A204.1 (cell line): ENCODE measurements around the gene DLG1.

Experiments
- FAIRE-seq: peaks from 2 replicates; lab custom pipeline; 2012; peaks lifted over from hg19 to GRCh38; lab: Jason Lieb, UNC

The DLG1 gene

DNA sequence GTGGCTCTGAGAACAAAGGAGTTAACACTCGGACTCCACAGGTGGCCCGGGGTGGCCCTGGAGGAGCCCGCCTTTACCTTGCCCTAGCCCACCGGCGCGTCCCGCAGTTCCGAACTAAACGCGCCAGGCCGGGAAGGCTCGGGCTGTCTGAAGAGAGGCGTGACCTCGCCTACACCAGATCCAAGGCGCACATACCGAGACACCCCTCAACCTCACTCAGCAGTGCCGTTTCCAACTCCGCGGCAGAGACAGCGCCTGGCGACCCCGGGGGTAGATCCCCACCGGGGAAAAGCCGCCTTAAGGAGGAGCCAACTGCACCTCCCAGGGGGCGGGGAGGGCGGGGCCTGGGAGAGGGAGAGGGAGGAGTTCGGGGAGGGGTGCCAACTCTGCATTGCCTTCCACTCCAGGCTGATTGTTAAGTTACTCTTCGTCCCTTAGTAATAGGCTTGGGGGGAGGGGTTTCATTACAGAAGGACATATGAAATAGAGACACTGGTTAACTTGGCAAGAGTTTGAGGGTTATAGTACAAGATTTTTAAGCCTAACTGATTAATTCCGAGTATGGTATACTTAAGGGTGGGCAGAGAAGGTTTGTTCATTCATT, at the start of gene DLG1:
Gene DLG1 (minus strand): TSS at position 272 of the 604 bp plus-strand sequence. CDS start 1,408 bp downstream, outside the sequence.
- no peak for FAIRE-seq

GRCh38 chr3:197348014-197348413, 49.6 kb upstream of the DLG1 start:
- no peak for FAIRE-seq

DNA sequence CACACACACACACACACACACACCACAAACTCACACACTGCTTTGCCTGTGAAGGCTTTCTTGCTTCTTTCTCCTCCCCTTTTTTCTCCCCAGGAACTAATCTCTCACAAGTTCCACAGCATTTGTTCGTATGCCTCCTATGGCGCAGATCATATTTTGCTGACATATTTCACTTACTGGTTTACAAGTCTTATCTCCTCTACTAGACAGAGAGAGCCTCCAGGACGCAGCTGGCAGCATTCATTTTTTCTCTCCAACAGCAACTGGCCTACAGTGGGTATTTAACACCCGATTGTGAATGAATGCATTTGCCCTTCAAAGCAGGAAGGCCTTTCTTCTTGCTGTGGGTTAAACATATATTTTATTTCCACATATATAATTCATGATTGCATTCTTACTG, 47.0 kb upstream of the DLG1 start:
- no peak for FAIRE-seq

GRCh38 chr3:197344582-197345318, 46.3 kb upstream of the DLG1 start:
- no peak for FAIRE-seq

DNA sequence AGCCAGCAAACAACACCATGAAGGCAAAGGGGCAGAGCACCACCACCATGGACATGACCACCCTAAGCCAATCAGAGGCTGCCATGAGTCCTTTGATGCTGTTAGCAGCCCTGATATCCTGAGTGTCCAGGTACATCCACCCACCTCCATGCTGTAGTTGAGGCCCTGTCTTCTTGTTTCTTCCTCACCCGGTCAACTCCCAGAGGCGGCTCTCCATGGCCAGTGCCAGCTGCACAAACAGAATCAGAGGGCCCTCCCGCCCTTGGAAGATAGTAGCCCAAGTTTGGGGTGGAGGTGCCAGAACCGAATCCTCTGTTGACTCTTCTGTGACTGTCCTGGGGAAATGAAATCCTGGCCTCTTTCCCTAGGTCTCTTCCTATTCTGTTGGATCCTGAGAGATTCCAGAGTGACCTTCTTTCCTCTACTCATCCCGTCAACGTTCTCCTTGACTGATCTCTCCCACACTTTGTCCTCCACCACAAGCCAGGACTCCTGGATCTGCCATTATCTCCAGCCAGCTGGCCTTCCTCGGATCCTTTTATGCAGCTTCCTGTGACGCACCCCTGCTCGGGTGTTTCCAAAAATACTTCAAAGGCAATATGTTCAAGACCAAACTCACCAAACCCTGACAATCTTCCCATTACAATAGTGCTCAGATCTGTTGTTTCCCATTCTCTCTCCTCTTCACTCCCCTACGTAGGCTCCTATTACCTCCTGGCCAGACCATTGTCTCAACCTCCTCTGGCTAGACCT, 45.4 kb upstream of the DLG1 start:
- no peak for FAIRE-seq

- no peak for FAIRE-seq
Measured at GRCh38 chr3:197343111-197343510, 44.7 kb upstream of the DLG1 start.

- no peak for FAIRE-seq
Measured at GRCh38 chr3:197340521-197340871, 42.1 kb upstream of the DLG1 start.

- FAIRE-seq = no peak
Measured at GRCh38 chr3:197339841-197340520, 41.6 kb upstream of the DLG1 start.

- no peak for FAIRE-seq
Measured at GRCh38 chr3:197338586-197338985, 40.2 kb upstream of the DLG1 start.

- FAIRE-seq = no peak
Measured at GRCh38 chr3:197337656-197338055, 39.2 kb upstream of the DLG1 start.

GRCh38 chr3:197337214-197337613, 38.8 kb upstream of the DLG1 start:
- FAIRE-seq = no peak

DNA sequence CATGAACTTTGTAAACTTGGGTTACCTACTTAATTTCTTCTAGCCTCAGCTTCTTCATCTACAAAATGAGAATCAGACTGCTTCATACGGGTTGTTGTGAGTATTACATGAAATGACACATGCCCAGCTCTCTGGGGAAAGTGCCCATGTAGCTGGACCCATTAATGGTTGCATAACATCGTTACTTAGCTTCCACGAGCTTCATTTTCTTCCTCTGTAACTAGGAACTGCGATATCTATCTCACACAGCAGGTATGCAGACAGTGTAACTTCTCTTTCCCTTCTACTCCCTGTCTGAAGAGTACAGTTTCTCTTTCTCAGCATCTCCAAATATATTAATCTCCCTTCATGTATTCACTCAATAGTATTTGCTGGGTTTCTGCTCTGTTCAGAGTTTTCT, 37.9 kb upstream of the DLG1 start:
- no peak for FAIRE-seq

- no peak for FAIRE-seq
Measured at GRCh38 chr3:197335428-197336132, 37.2 kb upstream of the DLG1 start.

DNA sequence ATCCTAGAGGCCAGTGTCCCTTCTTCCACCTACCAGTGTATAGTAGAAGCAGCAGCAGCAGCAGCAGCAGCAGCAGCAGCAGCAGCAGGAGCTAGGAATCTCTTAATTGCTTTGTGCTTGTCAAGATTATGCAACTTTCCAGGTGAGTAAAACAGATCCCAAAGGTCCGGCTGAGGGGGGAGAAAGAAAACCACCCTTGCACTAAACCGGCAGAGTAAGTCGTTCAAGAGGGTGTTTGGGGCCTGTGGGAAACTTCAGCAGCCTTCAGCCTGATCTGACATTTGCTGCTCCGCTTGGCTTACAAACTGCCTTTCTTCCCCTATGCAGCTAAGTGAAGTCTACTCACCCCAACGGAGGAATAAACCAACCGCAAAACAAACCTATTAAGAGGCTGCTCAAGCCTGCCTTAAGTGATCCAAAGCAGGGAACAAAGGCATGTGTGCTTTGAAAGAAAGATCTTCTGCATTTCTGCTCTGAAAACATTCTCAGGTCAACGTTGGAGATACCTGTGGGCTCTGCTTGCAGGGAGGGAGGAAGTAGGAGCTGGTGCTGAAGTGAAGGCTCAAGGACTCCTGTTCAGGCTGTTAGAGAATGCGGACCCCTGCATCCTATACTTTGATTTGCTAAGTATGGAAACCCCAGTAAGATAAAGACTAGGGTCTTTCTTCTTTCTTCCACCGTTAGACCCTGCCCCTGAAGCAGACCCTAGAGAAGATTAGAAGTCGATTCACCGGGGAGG, 35.7 kb upstream of the DLG1 start:
- no peak for FAIRE-seq

DNA sequence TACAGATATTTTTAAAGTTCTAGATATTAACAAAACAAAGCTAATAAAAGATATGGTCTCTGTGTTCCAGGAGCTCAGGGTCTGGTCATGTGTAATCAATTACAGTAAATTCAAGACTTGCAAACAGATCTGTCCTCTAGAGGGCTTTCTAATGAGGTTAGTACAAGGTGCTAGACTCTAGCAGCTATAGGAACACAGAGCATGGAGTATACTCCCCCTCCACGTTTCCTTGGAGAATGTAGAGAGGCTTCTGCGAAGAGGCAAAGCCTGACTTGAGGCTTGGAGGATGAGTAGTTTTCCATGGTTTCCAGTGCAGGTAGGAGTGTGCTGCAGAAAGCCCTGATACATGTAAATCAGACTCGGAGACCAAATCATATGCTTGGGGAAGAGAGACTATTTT, 32.7 kb upstream of the DLG1 start:
- no peak for FAIRE-seq

DNA sequence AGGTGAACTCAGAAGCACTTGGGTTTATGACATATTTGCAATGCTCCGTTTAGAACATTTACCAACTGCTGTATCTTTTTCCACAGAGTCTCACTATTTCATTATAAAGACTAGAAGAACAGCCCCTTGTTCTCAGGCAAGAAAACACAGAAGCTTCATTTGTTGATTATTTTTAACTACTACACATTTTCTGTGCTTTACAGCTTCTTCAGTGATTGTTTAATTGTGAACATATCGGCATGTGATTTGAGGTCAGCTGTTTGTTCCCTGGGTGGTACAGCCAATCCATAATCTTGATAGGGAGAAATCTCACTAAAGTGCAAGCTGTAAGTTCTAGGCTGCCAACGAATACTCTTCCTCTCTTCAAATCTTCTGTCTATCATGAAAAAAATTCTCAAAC, 31.0 kb upstream of the DLG1 start:
- no peak for FAIRE-seq

- FAIRE-seq = no peak
Measured at GRCh38 chr3:197328198-197328597, 29.8 kb upstream of the DLG1 start.

DNA sequence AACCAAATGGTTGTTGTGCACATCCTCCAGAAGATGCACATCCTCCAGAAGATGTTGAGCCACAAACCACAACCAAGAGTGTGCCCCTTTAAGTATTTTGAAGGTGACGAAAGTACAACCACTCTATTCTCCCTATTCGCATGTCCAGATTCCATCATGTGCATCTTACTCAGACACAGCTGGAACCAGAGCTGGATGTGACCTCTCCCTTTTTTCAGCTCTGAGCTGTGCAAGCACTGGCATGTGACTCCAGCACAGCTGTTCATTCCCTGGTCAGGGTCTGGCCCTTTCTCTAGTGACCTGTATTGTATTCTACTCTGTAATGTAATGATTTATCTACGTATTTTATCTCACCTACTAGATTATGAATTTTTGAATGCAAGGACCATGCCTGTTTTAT, 29.3 kb upstream of the DLG1 start:
- no peak for FAIRE-seq

DNA sequence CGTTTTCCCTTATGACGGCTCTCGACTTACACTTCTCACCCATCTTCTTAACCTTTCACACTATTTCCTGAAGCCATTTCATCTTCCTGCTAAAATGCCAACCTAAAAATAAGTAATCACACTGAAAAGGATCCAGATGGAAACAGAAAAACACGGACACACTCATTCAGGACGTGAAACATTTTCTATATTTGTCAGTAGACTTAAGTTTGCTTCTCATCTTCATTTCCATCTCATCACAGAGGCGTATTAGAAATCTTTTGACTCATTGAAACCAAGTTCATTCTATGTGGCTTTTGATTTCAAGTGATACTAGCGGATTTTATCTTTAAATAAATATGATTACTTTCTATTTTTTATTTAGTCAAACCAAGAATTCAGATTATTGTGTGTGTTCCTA, 27.4 kb upstream of the DLG1 start:
- no peak for FAIRE-seq

GRCh38 chr3:197322149-197322548, 23.7 kb upstream of the DLG1 start:
- no peak for FAIRE-seq

GRCh38 chr3:197320582-197320981, 22.2 kb upstream of the DLG1 start:
- no peak for FAIRE-seq
